Measurements from ENCODE around the gene ZNF227.
A peak's percentile ranks its signal among the peaks of the same experiment; 100 is the strongest.
"Not testable (repeated sequence)": the region's sequence is repeated elsewhere in the genome, so short reads cannot be mapped to it uniquely, and the experiment has no call there.

ZNF227 gene

DNA sequence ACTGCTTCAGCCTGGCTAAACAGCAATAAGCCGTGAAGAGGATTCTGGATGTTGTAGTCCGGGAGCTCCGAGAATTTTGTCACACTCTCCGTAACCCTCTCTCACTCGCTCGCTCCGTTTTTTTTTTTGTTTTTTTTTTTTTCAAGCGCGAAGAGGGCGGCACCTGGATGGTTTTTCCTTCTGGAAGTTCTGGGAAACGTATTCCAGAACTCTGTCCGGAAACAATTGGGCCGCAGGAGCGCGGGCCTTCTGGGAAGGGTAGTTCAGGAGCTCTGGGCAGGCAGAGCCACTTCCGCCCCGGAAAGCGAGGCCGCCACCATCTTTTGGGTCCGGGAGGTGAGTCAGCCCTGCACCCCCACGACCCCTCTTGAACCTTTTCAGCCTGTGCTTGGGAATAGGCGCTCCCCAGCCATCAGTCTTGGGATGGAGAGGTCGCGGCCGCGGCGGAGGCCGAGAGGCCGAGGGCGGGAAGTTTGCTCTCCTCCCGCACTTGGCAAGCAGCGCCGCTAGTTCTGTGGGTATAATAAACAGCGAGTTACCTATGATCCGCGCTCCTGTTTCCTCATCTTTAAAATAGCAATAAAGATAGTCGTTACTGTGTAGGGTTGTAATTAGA is at the start of gene ZNF227:
TSS of gene ZNF227 (plus strand) at position 283 of the 616 bp plus-strand sequence. CDS start 5,261 bp downstream, outside the sequence.
- ChIA-PET POLR2A (interaction anchor here (0.7 kb wide), 1 partner anchor 229 kb away, joined by 4 read pairs; no protein-coding TSS in a partner anchor), CTCF (interaction anchor here (1.0 kb wide), 1 partner anchor 47 kb away, joined by 4 read pairs; the partner anchor contains the start of gene ZNF226)
- TF ChIP-seq, protein P1, sequence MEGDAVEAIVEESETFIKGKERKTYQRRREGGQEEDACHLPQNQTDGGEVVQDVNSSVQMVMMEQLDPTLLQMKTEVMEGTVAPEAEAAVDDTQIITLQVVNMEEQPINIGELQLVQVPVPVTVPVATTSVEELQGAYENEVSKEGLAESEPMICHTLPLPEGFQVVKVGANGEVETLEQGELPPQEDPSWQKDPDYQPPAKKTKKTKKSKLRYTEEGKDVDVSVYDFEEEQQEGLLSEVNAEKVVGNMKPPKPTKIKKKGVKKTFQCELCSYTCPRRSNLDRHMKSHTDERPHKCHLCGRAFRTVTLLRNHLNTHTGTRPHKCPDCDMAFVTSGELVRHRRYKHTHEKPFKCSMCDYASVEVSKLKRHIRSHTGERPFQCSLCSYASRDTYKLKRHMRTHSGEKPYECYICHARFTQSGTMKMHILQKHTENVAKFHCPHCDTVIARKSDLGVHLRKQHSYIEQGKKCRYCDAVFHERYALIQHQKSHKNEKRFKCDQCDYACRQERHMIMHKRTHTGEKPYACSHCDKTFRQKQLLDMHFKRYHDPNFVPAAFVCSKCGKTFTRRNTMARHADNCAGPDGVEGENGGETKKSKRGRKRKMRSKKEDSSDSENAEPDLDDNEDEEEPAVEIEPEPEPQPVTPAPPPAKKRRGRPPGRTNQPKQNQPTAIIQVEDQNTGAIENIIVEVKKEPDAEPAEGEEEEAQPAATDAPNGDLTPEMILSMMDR (IDR thresholded peaks at IDR 0.05; ENCODE audit: control extremely low read depth, extremely low read depth, low read depth, missing control alignments), result no peak
- DNase-seq (ENCODE audit: extremely low spot score), result peak; percentile 83

DNA sequence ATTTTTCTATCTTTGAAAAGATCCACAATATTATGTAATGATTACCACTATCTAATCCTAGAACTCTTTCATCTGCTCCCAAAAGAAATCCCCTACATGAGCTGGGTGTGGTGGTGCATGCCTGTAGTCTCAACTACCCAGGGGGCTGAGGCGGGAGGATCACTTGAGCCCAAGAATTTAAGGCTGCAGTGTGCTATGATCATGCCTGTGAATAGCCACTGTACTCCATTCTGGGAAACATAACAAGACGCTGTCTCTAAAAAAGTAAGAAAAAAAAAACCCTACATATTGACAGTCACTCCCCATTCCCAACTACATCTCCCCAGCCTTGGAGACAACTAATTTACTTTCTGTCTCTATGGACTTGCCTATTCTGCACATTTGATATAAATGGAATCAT is 48.5 kb upstream of the ZNF227 start:
- CTCF ChIA-PET, result interaction anchor here (1.3 kb wide), 1 partner anchor 11 kb away, joined by 6 read pairs; no protein-coding TSS in a partner anchor
- POLR2A ChIA-PET, result interaction anchor here (1.1 kb wide), 1 partner anchor 43 kb away, joined by 3 read pairs; no protein-coding TSS in a partner anchor
- TF ChIP-seq, protein P1 (IDR thresholded peaks at IDR 0.05; ENCODE audit: control extremely low read depth, extremely low read depth, low read depth, missing control alignments), result no peak
- no peak for DNase-seq (ENCODE audit: extremely low spot score)

DNA sequence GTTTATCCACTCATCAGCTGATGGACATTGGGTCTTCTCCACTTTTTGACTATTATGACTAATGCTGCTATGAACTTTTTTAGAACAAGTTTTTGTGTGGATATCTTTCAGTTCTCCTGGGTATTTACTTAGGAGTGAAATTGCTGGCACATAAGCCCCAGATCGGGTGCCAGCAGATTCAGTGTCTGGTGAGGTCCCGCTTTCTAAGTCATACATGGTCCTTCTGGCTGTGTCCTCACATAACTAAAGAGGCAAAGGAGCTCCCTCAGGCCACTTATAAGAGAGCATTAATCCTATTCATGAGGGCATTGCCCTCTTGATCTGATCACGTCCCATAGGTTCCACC is 48.0 kb upstream of the ZNF227 start:
- no peak for DNase-seq (ENCODE audit: extremely low spot score)
- CTCF ChIA-PET, result interaction anchor here (1.3 to 1.6 kb wide), 2 partner anchors 12 to 15 kb away, joined by 5 to 6 read pairs; no protein-coding TSS in a partner anchor
- TF ChIP-seq, protein P1 (IDR thresholded peaks at IDR 0.05; ENCODE audit: control extremely low read depth, extremely low read depth, low read depth, missing control alignments), result no peak
- POLR2A ChIA-PET, result interaction anchor here (0.7 to 1.1 kb wide), 4 partner anchors 12 to 51 kb away, joined by 3 read pairs; partner anchors contain the start of gene ZNF225

DNA sequence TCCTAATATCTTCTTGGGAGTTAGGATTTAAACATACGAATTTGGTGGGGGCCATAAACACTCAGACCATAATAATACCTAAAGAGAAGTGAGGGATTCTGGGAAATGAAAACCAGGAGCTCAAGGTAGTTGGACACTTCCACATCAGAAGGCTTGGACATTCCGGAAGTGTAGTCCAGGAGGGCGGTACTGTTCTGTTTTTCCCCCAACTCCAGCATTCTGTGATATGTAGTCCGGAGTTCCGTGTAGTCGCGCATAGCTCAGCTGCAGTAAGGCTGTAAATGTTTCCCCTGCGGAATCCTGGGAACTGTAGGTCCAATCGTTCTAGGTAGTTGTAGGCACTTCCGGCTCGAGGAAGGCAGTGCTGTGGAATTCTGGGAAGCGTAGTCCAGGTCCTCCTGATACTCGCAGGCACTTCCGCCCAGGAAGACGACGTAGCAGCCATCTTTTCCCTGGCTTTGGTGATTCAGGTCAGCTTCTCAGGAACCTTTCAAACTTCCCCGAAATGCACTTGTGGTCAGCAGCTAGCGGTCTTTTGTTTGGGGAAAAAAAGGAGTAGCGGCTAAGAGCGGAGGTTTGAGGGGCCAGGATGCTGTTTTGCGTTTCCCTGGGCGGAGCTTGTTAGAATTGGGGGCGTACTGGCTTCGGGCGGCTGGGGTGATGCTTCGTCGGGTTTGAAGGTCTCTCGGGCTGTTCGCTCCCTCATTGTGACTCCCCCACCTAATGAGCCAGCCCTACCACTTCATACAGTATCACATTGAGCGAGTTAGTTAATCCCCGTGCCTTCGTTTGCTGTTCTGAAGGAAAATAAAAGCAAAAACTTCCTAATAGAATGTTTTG is 47.4 kb upstream of the ZNF227 start, which contains the start of gene ZNF226:
TSS of gene ZNF226 (plus strand) at position 428 of the 840 bp plus-strand sequence. CDS start 4,981 bp downstream, outside the sequence.
- ChIA-PET CTCF (interaction anchor here (0.7 to 1.6 kb wide), 3 partner anchors 16 to 51 kb away, joined by 3 to 5 read pairs (median 4); partner anchors contain the start of gene ZNF227), POLR2A (interaction anchor here (0.6 to 1.2 kb wide), 7 partner anchors 11 to 335 kb away, joined by 3 to 4 read pairs (median 3); partner anchors contain the start of gene ZNF225)
- TF ChIP-seq, protein P1 (IDR thresholded peaks at IDR 0.05; ENCODE audit: control extremely low read depth, extremely low read depth, low read depth, missing control alignments), result no peak
- DNase-seq (ENCODE audit: extremely low spot score), result peak; percentile 84

DNA sequence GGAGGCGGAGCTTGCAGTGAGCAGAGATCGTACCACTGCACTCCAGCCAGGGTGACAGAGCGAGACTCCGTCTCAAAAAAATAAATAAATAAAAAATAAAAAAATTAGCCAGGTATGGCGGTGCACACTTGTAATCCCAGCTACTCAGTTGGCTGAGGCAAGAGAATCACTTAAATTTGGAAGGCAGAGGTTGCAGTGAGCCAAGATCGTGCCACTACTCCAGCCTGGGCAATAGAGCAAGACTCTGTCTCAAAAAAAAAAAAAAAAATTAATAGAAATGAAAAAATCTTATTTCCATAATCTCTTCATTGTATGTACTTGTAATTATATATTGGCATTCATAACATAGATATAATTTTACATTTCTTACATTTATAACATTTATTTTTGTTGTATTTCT is 41.7 kb upstream of the ZNF227 start:
- POLR2A ChIA-PET; DNase-seq (ENCODE audit: extremely low spot score); CTCF ChIA-PET: not testable (repeated sequence)

DNA sequence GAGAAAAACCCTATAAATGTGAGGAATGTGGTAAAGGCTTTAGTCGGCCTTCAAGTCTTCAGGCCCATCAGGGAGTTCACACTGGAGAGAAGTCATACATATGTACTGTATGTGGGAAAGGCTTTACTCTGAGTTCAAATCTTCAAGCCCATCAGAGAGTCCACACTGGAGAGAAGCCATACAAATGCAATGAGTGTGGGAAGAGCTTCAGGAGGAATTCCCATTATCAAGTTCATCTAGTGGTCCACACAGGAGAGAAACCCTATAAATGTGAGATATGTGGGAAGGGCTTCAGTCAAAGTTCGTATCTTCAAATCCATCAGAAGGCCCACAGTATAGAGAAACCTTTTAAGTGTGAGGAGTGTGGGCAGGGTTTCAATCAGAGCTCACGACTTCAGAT is 35.7 kb upstream of the ZNF227 start:
- no peak for DNase-seq (ENCODE audit: extremely low spot score)
- POLR2A ChIA-PET, result interaction anchor here (1.0 kb wide), 1 partner anchor 12 kb away, joined by 3 read pairs; the partner anchor contains the start of gene ZNF226

More for the DNA sequence above, 35.7 kb upstream of the ZNF227 start:
- TF ChIP-seq, protein P1 (IDR thresholded peaks at IDR 0.05; ENCODE audit: control extremely low read depth, extremely low read depth, low read depth, missing control alignments), result no peak
- CTCF ChIA-PET, result no interaction called here

Data from GM10248 (cell line).